NCI-H2196 treated with DMSO at 0.1 percent for 48 hours (cell line): ENCODE measurements around the gene SLCO2B1.
"Not testable (repeated sequence)": the region's sequence is repeated elsewhere in the genome, so short reads cannot be mapped to it uniquely, and the experiment has no call there.

Experiments used
- DNase-seq: peaks from one replicate; lab custom pipeline; 2025; ENCODE audit not compliant: unreplicated experiment; lab: John Stamatoyannopoulos, UW

SLCO2B1 gene

GRCh38 chr11:75150879-75151278 lies at the start of gene SLCO2B1:
SLCO2B1 (plus strand) TSS chr11:75151107; CDS start chr11:75151382, 275 bp downstream.
- no peak for DNase-seq

- no peak for DNase-seq
Observed at GRCh38 chr11:75101424-75102128, 49.3 kb upstream of the SLCO2B1 start.

- DNase-seq: no peak
Observed at GRCh38 chr11:75103380-75104026, 47.4 kb upstream of the SLCO2B1 start.

GRCh38 chr11:75105462-75105925 lies 45.4 kb upstream of the SLCO2B1 start:
- no peak for DNase-seq

- DNase-seq: not testable (repeated sequence)
Observed at GRCh38 chr11:75105967-75106681, 44.8 kb upstream of the SLCO2B1 start.

GRCh38 chr11:75107187-75107586 lies 43.7 kb upstream of the SLCO2B1 start:
- no peak for DNase-seq

- no peak for DNase-seq
Observed at GRCh38 chr11:75112200-75112599, 38.7 kb upstream of the SLCO2B1 start.

GRCh38 chr11:75113030-75113429 lies 37.9 kb upstream of the SLCO2B1 start:
- no peak for DNase-seq

GRCh38 chr11:75114465-75114864 lies 36.4 kb upstream of the SLCO2B1 start:
- no peak for DNase-seq

GRCh38 chr11:75118577-75118976 lies 32.3 kb upstream of the SLCO2B1 start:
- no peak for DNase-seq

GRCh38 chr11:75126564-75126963 lies 24.3 kb upstream of the SLCO2B1 start:
- DNase-seq: no peak

GRCh38 chr11:75132080-75132479 lies 18.8 kb upstream of the SLCO2B1 start:
- no peak for DNase-seq

- no peak for DNase-seq
Observed at GRCh38 chr11:75133976-75134375, 16.9 kb upstream of the SLCO2B1 start.

- DNase-seq: no peak
Observed at GRCh38 chr11:75135021-75135650, 15.8 kb upstream of the SLCO2B1 start.

GRCh38 chr11:75135651-75136050 lies 15.3 kb upstream of the SLCO2B1 start:
- no peak for DNase-seq

- DNase-seq: no peak
Observed at GRCh38 chr11:75140269-75141138, 10.4 kb upstream of the SLCO2B1 start.

- DNase-seq: no peak
Observed at GRCh38 chr11:75141166-75141565, 9.7 kb upstream of the SLCO2B1 start.

GRCh38 chr11:75142714-75143419 lies 8.0 kb upstream of the SLCO2B1 start:
- peak; percentile 83 for DNase-seq

GRCh38 chr11:75143420-75143731 lies 7.5 kb upstream of the SLCO2B1 start:
- no peak for DNase-seq

GRCh38 chr11:75144716-75145014 lies 6.2 kb upstream of the SLCO2B1 start:
- DNase-seq: no peak
